Cardiac fibroblast (primary cell): ENCODE data around the gene NDUFAF8.
A peak's percentile ranks its signal among the peaks of the same experiment; 100 is the strongest.

Source experiments
- DNase-seq, 2 donors: peaks; one replicate each; pipeline versions ENCODE4 v3.0.0 to v3.0.0-alpha.2; 2010; ENCODE audit warnings: low read depth in 2 of 2
- H3K4me3 ChIP-seq, 2 donors: replicated peaks in 1 of 2; 1 replicate in 1 of 2; 2 replicates in 1 of 2; pipeline ENCODE4 v1.5.1; 2011; ENCODE audit warnings: low read depth in 2 of 2, low read length in 2 of 2, mild to moderate bottlenecking in 2 of 2, moderate library complexity in 1 of 2
- TF ChIP-seq, protein P1 (sequence below): IDR thresholded peaks from one replicate; pipeline ENCODE4 v1.5.1; 2011; ENCODE audit warnings: low read depth, mild to moderate bottlenecking, low read length, inconsistent platforms

NDUFAF8 gene

DNA sequence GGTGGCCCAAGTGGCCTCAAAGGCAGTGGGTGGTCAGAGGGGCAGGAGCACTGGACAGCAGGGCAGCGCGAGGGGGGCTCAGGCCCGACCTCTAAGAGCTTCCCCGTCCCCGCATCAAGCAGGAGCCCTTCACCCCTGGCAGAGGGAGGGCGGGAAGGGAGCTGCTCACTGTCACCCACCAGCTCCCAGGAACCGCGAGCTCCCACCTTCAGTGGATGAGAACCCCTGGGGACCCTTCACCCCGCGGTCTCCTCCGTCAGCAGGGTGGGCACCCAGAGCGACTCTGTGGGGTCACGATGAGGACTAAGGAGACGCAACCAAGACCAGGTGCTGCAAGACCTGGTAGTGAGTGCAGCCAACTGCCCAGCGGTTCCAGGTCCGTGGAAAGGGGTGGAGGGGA lies 30.0 kb upstream of the NDUFAF8 start:
- H3K4me3 ChIP-seq, result no peak overlapping the region
- TF ChIP-seq, protein P1, sequence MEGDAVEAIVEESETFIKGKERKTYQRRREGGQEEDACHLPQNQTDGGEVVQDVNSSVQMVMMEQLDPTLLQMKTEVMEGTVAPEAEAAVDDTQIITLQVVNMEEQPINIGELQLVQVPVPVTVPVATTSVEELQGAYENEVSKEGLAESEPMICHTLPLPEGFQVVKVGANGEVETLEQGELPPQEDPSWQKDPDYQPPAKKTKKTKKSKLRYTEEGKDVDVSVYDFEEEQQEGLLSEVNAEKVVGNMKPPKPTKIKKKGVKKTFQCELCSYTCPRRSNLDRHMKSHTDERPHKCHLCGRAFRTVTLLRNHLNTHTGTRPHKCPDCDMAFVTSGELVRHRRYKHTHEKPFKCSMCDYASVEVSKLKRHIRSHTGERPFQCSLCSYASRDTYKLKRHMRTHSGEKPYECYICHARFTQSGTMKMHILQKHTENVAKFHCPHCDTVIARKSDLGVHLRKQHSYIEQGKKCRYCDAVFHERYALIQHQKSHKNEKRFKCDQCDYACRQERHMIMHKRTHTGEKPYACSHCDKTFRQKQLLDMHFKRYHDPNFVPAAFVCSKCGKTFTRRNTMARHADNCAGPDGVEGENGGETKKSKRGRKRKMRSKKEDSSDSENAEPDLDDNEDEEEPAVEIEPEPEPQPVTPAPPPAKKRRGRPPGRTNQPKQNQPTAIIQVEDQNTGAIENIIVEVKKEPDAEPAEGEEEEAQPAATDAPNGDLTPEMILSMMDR, result no peak
- no peak for DNase-seq

DNA sequence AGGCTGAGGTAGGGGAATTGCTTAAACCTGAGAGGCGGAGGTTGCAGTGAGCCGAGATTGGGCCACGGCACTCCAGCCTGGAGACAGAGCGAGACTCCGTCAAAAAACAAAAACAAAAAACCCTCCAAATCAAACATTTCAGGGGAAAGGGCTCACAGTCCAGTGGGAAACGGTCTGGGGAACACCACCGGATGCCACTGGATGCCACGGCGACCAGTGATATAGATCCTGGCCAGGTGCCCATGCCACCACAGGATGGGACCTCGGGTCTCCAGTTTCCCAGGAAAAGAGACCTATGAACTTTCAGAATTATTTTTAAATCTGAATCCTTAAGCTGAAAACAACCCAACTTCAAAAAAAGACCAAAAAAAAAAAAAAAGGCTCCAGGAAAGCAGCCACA lies 28.7 kb upstream of the NDUFAF8 start:
- no peak overlapping the region for H3K4me3 ChIP-seq
- DNase-seq, result no peak
- TF ChIP-seq, protein P1, result no peak

DNA sequence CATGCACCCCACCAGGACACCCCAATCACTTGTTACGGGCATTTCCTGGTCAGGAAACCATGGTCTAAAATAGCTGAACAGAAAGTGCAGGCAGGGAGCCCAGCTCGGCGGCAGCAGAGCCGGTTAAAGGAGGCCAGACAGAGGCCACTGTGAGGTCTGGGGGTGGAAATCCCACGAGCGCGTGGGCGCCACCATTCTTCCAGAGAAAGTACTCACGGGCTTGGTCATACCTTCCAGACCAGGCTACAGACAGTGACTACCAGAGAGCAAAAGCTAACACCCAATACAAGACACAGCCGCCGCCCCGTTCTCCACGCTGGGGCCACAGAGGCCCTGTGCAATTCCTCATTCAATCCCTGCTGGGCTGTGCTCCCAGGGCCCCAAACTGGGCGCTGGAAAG lies 28.2 kb upstream of the NDUFAF8 start:
- peak in 1 of 2 donors; percentile 28 for DNase-seq
- TF ChIP-seq, protein P1, result no peak
- H3K4me3 ChIP-seq, result no peak overlapping the region

DNA sequence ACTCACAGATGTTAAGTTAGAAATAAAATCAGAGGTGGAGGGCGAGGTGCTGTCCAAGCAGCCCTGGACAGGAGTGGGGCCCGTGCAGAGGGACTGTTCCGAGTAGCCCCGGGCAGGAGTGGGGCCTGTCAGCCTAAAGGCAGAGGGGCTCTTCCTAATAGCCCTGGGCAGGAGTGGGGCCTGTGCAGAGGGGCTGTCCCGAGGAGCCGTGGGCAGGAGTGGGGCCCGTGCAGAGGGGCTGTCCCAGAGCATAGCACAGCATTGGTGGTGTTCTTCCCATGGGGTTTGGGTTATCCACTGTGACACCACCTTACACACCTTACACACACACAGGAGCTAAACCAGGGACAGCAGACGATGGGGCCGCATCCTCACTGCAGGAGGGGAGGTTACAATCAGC lies 26.8 kb upstream of the NDUFAF8 start:
- TF ChIP-seq, protein P1, result no peak
- H3K4me3 ChIP-seq, result no peak overlapping the region
- DNase-seq, result no peak

DNA sequence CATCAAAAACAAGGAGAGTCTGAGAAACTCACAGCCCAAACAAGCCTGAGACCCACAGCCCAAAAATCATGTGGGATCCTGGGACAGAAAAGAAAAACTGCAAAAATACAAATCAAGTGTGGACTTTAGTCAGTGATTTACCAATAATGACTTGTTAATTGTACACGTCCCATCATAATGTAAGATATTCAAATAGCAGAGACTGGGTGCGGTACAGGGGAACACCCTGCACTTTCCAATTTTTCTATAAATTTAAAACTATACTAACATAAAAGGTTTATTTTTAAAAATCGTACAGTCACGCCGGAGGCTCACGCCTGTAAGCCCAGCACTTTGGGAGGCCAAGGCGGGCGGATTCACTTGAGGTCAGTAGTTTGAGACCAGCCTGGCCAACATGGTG lies 25.1 kb upstream of the NDUFAF8 start:
- H3K4me3 ChIP-seq, result no peak overlapping the region
- TF ChIP-seq, protein P1, result no peak
- DNase-seq, result no peak

DNA sequence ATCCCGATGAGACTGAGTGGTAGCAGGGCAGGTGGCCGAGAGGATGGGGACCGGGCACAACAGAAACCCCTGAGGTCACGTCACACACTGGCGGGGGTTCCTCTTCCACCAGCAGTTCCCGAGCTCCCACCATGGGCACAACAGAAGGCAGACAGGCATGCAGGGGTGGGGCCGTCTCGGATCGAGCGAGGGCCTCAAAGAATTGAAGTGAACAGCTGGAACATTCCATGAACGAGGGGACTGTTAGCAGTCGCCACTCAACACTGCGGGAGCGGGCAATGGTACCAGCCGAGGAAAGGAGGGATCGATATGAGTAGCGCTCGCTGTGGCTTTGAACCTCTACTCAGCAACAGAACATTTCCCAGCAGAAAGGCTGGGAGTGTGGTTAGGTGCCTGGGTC lies 21.6 kb upstream of the NDUFAF8 start:
- H3K4me3 ChIP-seq, result no peak overlapping the region
- TF ChIP-seq, protein P1, result no peak

DNA sequence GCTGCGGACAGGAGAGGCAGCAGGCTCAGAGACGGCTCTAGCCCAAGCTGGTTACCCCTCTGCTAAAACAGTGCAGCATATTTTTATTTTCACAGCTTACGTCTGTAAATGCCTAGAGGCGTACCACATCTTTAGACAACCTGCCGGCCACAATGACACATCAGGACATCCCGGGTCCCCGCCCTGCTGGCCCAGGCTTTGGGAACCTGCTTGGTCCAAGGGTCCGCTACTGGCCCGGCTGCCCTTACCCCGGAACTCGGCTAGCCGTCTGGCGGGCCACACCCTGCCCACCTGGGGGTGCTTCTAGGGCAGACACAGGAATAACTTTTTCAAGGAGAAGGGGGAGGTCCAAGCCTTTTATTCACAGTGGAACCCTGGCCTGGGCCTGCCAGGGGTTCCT lies 20.7 kb upstream of the NDUFAF8 start:
- no peak for DNase-seq
- TF ChIP-seq, protein P1, result no peak
- no peak overlapping the region for H3K4me3 ChIP-seq

More for the DNA sequence above, 21.6 kb upstream of the NDUFAF8 start:
- no peak for DNase-seq
